Prostate gland (tissue), 2 donors: ENCODE results near the gene CC2D2B. TPM values are rescaled to one million over a fixed set of nuclear protein-coding genes. Genes with fewer than 3 reads are reported as not detected.
"Not testable (repeated sequence)": the region's sequence is repeated elsewhere in the genome, so short reads cannot be mapped to it uniquely, and the experiment has no call there.

Source experiments
- DNase-seq: peaks from one replicate; pipeline ENCODE4 v3.0.0-alpha.2; 2019; ENCODE audit warnings: low spot score
- H3K27ac ChIP-seq, 2 donors: fragments of 200-600 bp; sonication (generic); 2 replicates each; pipeline ENCODE4 v1.5.1; 2017 to 2019
- H3K27me3 ChIP-seq: fragments of 200-600 bp; sonication (generic); replicated peaks from 2 replicates; pipeline ENCODE4 v1.5.1; 2019; ENCODE audit not compliant: insufficient read depth
- H3K36me3 ChIP-seq, 2 donors: fragments of 200-600 bp; sonication (generic); 1 replicate in 1 of 2; 2 replicates in 1 of 2; pipeline versions ENCODE4 v1.5.1 to v1.8.1; 2017 to 2019
- H3K4me1 ChIP-seq: fragments of 200-600 bp; sonication (generic); replicated peaks from 2 replicates; pipeline ENCODE4 v1.5.1; 2019
- H3K4me3 ChIP-seq, 2 donors: fragments of 200-600 bp; sonication (generic); 2 replicates each; pipeline ENCODE4 v1.5.1; 2017 to 2019
- H3K9me3 ChIP-seq: fragments of 200-600 bp; sonication (generic); 2 replicates; pipeline ENCODE4 v1.5.1; 2017
- CTCF ChIP-seq, 4 experiments: fragments of 200-600 bp in 2 of 4; fragments of 450-650 bp in 2 of 4; sonication (generic) in 2 of 4; IDR thresholded peaks; 1 replicate in 3 of 4; 2 replicates in 1 of 4; pipeline ENCODE4 v1.5.1; 2016 to 2019; ENCODE audit warnings: antibody characterized with exemption in 4 of 4, mild to moderate bottlenecking in 2 of 4, moderate library complexity in 2 of 4
- POLR2A ChIP-seq: fragments of 450-650 bp; IDR thresholded peaks from one replicate; pipeline ENCODE4 v1.6.1; 2016; ENCODE audit warnings: antibody characterized with exemption, mild to moderate bottlenecking
- POLR2AphosphoS5 ChIP-seq: sonication (generic); formaldehyde crosslinking; IDR thresholded peaks from one replicate; pipeline ENCODE4 v1.6.1; 2017; ENCODE audit warnings: antibody characterized with exemption
- WGBS: methylation state at CpG from one replicate; pipeline ENCODE4 v1.1.5; 2018; 5-methylcytosine and 5-hydroxymethylcytosine counted together
- intact Hi-C: fragments of 100-400 bp; cut with DNase I; formaldehyde crosslinking; loops from one replicate; pipeline ENCODE4 v1.14.2; 2022
- total RNA-seq, 2 donors: library from RNA; depleted of rRNA; stranded (reverse); fragments of >200 nt; gene quantifications; one replicate each; pipeline ENCODE4 v1.1.0, GENCODE V29; 2016

Gene CC2D2B
- total RNA-seq, 2 donors from 2014 or later = 2.6 to 4.9 TPM

- intact Hi-C loops = no loop called here
- Histone ChIP-seq H3K4me3 (no peak overlapping the region), H3K4me1 (no peaks in the 10 kb centered on the region), H3K27me3 (no peaks in the 10 kb centered on the region), H3K36me3 (no peaks in the 10 kb centered on the region), H3K27ac (no peak overlapping the region), H3K9me3 (no peaks in the 10 kb centered on the region)
- DNase-seq = no peak
- TF ChIP-seq POLR2AphosphoS5 = no peak
- no peak for TF ChIP-seq CTCF (IDR thresholded peaks at IDR 0.05)
- TF ChIP-seq POLR2A = no peak
- 88% methylated on average over 1 of the region's 1 CpG for WGBS
Measured at GRCh38 chr10:96046546-96046945, 138.8 kb downstream of the CC2D2B start.

- H3K36me3 ChIP-seq = no peaks in the 10 kb centered on the region
- WGBS = 89% methylated on average over 4 of the region's 4 CpGs
- no peak for DNase-seq
- no peaks in the 10 kb centered on the region for H3K27me3 ChIP-seq
- H3K4me3 ChIP-seq = no peak overlapping the region
- intact Hi-C loops = no loop called here
- no peaks in the 10 kb centered on the region for H3K4me1 ChIP-seq
- H3K27ac ChIP-seq = no peak overlapping the region
- no peaks in the 10 kb centered on the region for H3K9me3 ChIP-seq
- TF ChIP-seq POLR2AphosphoS5 = no peak
- TF ChIP-seq CTCF (IDR thresholded peaks at IDR 0.05) = no peak
- no peak for TF ChIP-seq POLR2A
Measured at GRCh38 chr10:96047004-96047649, 139.4 kb downstream of the CC2D2B start.

GRCh38 chr10:96047925-96048324 lies 140.2 kb downstream of the CC2D2B start:
- intact Hi-C loops, H3K4me3 ChIP-seq, H3K9me3 ChIP-seq, H3K27ac ChIP-seq, H3K4me1 ChIP-seq, DNase-seq, H3K36me3 ChIP-seq, H3K27me3 ChIP-seq: not testable (repeated sequence)
- 95% methylated on average over 3 of the region's 3 CpGs for WGBS

- TF ChIP-seq CTCF (IDR thresholded peaks at IDR 0.05) (no peak), POLR2AphosphoS5 (no peak), POLR2A (no peak)
Measured at GRCh38 chr10:96049340-96049739, 141.6 kb downstream of the CC2D2B start.

GRCh38 chr10:96053985-96054384 lies 146.2 kb downstream of the CC2D2B start:
- no peak overlapping the region for H3K27ac ChIP-seq
- H3K4me3 ChIP-seq = no peak overlapping the region
- no peak for TF ChIP-seq POLR2A
- no peak for TF ChIP-seq POLR2AphosphoS5
- TF ChIP-seq CTCF (IDR thresholded peaks at IDR 0.05) = no peak
- WGBS = 52% methylated on average over 2 of the region's 2 CpGs
- DNase-seq = no peak
- no peaks in the 10 kb centered on the region for H3K9me3 ChIP-seq
- no peaks in the 10 kb centered on the region for H3K4me1 ChIP-seq
- no peaks in the 10 kb centered on the region for H3K27me3 ChIP-seq
- intact Hi-C loops = no loop called here
- H3K36me3 ChIP-seq = peaks cover 0 to 3% of the 10 kb centered on the region in 2 donors

More at GRCh38 chr10:96049340-96049739, 141.6 kb downstream of the CC2D2B start:
- no peaks in the 10 kb centered on the region for H3K4me1 ChIP-seq
- no peaks in the 10 kb centered on the region for H3K9me3 ChIP-seq
- H3K4me3 ChIP-seq = no peak overlapping the region
- WGBS = 87% methylated on average over 2 of the region's 2 CpGs
- no peaks in the 10 kb centered on the region for H3K36me3 ChIP-seq
- intact Hi-C loops = no loop called here
- H3K27me3 ChIP-seq = no peaks in the 10 kb centered on the region
- no peak overlapping the region for H3K27ac ChIP-seq
- DNase-seq = no peak
